CD4-positive, alpha-beta T cell treated with Interleukin-15 for 4 hours (primary cell): ENCODE results near the gene CASKIN1.

Experiments
- DNase-seq: peaks from one replicate; pipeline ENCODE4 v3.0.0-alpha.2; 2020; ENCODE audit warnings: low spot score

Gene CASKIN1

GRCh38 chr16:2156849-2157224, 39.6 kb downstream of the CASKIN1 start:
- DNase-seq = no peak

- DNase-seq = no peak
These were observed 40.2 kb downstream of the CASKIN1 start for GRCh38 chr16:2155977-2156848.

- DNase-seq = peak; percentile 100
These were observed 41.1 kb downstream of the CASKIN1 start, which contains the start of gene TRAF7 for GRCh38 chr16:2155091-2155950. Gene TRAF7, plus strand, starts transcription at chr16:2155782. Its CDS starts 8,139 bp downstream, at chr16:2163921.

- no peak for DNase-seq
These were observed 41.8 kb downstream of the CASKIN1 start for GRCh38 chr16:2154533-2155090.

GRCh38 chr16:2152695-2153506, 43.5 kb downstream of the CASKIN1 start:
- no peak for DNase-seq

- no peak for DNase-seq
These were observed 45.0 kb downstream of the CASKIN1 start for GRCh38 chr16:2151188-2152091.

- DNase-seq = no peak
These were observed 45.8 kb downstream of the CASKIN1 start for GRCh38 chr16:2150418-2151187.

GRCh38 chr16:2149630-2150417, 46.6 kb downstream of the CASKIN1 start:
- DNase-seq = no peak

GRCh38 chr16:2148714-2149629, 47.4 kb downstream of the CASKIN1 start:
- no peak for DNase-seq

GRCh38 chr16:2147981-2148671, 48.3 kb downstream of the CASKIN1 start, which contains the start of gene RAB26:
Gene RAB26, plus strand, starts transcription at chr16:2148625. Its CDS starts 159 bp downstream, at chr16:2148784.
- DNase-seq = peak; percentile 23

GRCh38 chr16:2147378-2147777, 49.0 kb downstream of the CASKIN1 start:
- no peak for DNase-seq

GRCh38 chr16:2145843-2146242, 50.6 kb downstream of the CASKIN1 start:
- DNase-seq = no peak

GRCh38 chr16:2143878-2144485, 52.4 kb downstream of the CASKIN1 start:
- DNase-seq = no peak

- DNase-seq = no peak
These were observed 53.2 kb downstream of the CASKIN1 start for GRCh38 chr16:2142942-2143877.

GRCh38 chr16:2135770-2136490, 60.5 kb downstream of the CASKIN1 start, which contains the start of gene PKD1:
Gene PKD1, minus strand, starts transcription at chr16:2135898. Its CDS starts 209 bp downstream, at chr16:2135689.
- peak; percentile 99 for DNase-seq
